Vagina (tissue), 2 donors: ENCODE data around the gene C2CD2. TPM values are rescaled to one million over a fixed set of nuclear protein-coding genes. Genes with fewer than 3 reads are reported as not detected.

Source experiments
- DNase-seq, 2 donors: peaks; one replicate each; pipeline ENCODE4 v3.0.0-alpha.2; 2017; ENCODE audit errors: extremely low spot score in 2 of 2
- H3K27ac ChIP-seq: fragments of 200-600 bp; sonication (generic); one replicate; pipeline ENCODE4 v1.5.1; 2019
- H3K27me3 ChIP-seq: fragments of 200-600 bp; sonication (generic); one replicate; pipeline ENCODE4 v1.5.1; 2019
- H3K36me3 ChIP-seq, 2 donors: fragments of 200-600 bp; sonication (generic); one replicate each; pipeline ENCODE4 v1.5.1; 2017 to 2019
- H3K4me1 ChIP-seq: fragments of 200-600 bp; sonication (generic); one replicate; pipeline ENCODE4 v1.5.1; 2019
- H3K4me3 ChIP-seq, 2 donors: fragments of 200-600 bp; sonication (generic); 1 replicate in 1 of 2; 2 replicates in 1 of 2; pipeline ENCODE4 v1.5.1; 2016 to 2019
- H3K9me3 ChIP-seq: fragments of 200-600 bp; sonication (generic); one replicate; pipeline ENCODE4 v1.5.1; 2019
- CTCF ChIP-seq, 3 experiments: fragments of 450-650 bp in 2 of 3; fragments of 200-600 bp in 1 of 3; sonication (generic) in 1 of 3; IDR thresholded peaks; one replicate each; pipeline ENCODE4 v1.5.1; 2017 to 2019; ENCODE audit warnings: antibody characterized with exemption in 3 of 3, mild to moderate bottlenecking in 2 of 3, moderate library complexity in 2 of 3
- POLR2A ChIP-seq, 2 donors: fragments of 450-650 bp; IDR thresholded peaks; one replicate each; pipeline ENCODE4 v1.6.1; 2017; ENCODE audit warnings: antibody characterized with exemption in 2 of 2, mild to moderate bottlenecking in 2 of 2, moderate library complexity in 2 of 2
- POLR2AphosphoS5 ChIP-seq, 2 donors: sonication (generic); formaldehyde crosslinking; IDR thresholded peaks; one replicate each; pipeline ENCODE4 v1.9.0; 2017; ENCODE audit warnings: antibody characterized with exemption in 2 of 2, mild to moderate bottlenecking in 2 of 2, low read depth in 1 of 2; ENCODE audit not compliant: insufficient read depth in 1 of 2
- intact Hi-C: fragments of 100-400 bp; cut with DNase I; formaldehyde crosslinking; loops from one replicate; pipeline ENCODE4 v1.15.1; 2023
- total RNA-seq: library from RNA; depleted of rRNA; stranded (reverse); fragments of >200 nt; gene quantifications from one replicate; pipeline ENCODE4 v1.2.3, GENCODE V29; 2016

C2CD2 gene
- total RNA-seq, 1 donor from 2014 or later, result 36.1 TPM

- Histone ChIP-seq H3K27me3 (no peaks in the 10 kb centered on the region), H3K9me3 (no peaks in the 10 kb centered on the region), H3K27ac (no peak overlapping the region), H3K36me3 (no peaks in the 10 kb centered on the region), H3K4me1 (peaks cover 6% of the 10 kb centered on the region), H3K4me3 (no peak overlapping the region)
- no peak for DNase-seq
- intact Hi-C loops, result no loop called here
- TF ChIP-seq POLR2AphosphoS5 (IDR thresholded peaks at IDR 0.05; ENCODE audit: insufficient read depth in 1 of 2, low read depth in 1 of 2) (no peak), POLR2A (IDR thresholded peaks at IDR 0.05) (no peak), CTCF (IDR thresholded peaks at IDR 0.05) (no peak)
Observed at GRCh38 chr21:41869771-41870170, 84.0 kb downstream of the C2CD2 start.

- Histone ChIP-seq H3K4me1 (peaks cover 13% of the 10 kb centered on the region), H3K27ac (no peak overlapping the region), H3K9me3 (no peaks in the 10 kb centered on the region), H3K27me3 (no peaks in the 10 kb centered on the region), H3K4me3 (no peak overlapping the region), H3K36me3 (no peaks in the 10 kb centered on the region)
- DNase-seq, result no peak
- no peak for TF ChIP-seq POLR2A (IDR thresholded peaks at IDR 0.05)
- no peak for TF ChIP-seq CTCF (IDR thresholded peaks at IDR 0.05)
- TF ChIP-seq POLR2AphosphoS5 (IDR thresholded peaks at IDR 0.05; ENCODE audit: insufficient read depth in 1 of 2, low read depth in 1 of 2), result no peak
- intact Hi-C loops, result no loop called here
Observed at GRCh38 chr21:41868062-41868710, 85.6 kb downstream of the C2CD2 start.

GRCh38 chr21:41867313-41867712 lies 86.5 kb downstream of the C2CD2 start:
- TF ChIP-seq POLR2A (IDR thresholded peaks at IDR 0.05) (no peak), CTCF (IDR thresholded peaks at IDR 0.05) (no peak), POLR2AphosphoS5 (IDR thresholded peaks at IDR 0.05; ENCODE audit: insufficient read depth in 1 of 2, low read depth in 1 of 2) (no peak)
- Histone ChIP-seq H3K4me3 (no peak overlapping the region), H3K9me3 (no peaks in the 10 kb centered on the region), H3K27me3 (no peaks in the 10 kb centered on the region), H3K4me1 (peaks cover 16% of the 10 kb centered on the region), H3K36me3 (no peaks in the 10 kb centered on the region), H3K27ac (no peak overlapping the region)
- intact Hi-C loops, result no loop called here
- no peak for DNase-seq

DNA sequence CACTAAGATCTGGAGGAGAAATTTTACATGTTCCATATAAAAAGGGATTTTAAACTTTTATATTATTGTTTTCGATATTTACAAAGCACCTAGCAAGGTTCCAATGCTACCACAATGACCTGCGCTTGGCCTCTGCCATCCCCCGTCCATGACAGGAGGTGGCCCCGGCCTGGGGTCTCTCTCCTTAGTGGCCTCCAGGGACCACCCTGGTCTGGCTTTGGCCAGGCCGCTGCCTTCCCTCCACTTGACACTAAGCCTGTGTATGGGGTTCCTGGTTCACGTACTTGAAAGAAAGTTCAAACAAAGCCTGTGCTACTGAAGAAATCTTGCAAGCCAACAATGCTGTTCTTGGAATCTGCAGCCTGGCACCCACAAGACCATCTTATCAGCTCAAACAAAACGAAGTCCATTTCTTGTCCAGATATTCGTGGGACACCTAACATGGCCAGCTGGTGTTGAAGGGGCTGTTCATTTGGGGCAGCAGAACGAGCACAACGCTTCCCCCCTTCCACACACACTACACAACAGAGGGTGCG lies 87.5 kb downstream of the C2CD2 start:
- DNase-seq, result no peak
- H3K36me3 ChIP-seq, result no peaks in the 10 kb centered on the region
- H3K27me3 ChIP-seq, result no peaks in the 10 kb centered on the region
- H3K27ac ChIP-seq, result no peak overlapping the region
- no peak for TF ChIP-seq CTCF (IDR thresholded peaks at IDR 0.05)
- no peak for TF ChIP-seq POLR2A (IDR thresholded peaks at IDR 0.05)
- no peak for TF ChIP-seq POLR2AphosphoS5 (IDR thresholded peaks at IDR 0.05; ENCODE audit: insufficient read depth in 1 of 2, low read depth in 1 of 2)
- no peak overlapping the region for H3K4me3 ChIP-seq
- H3K4me1 ChIP-seq, result peaks cover 16% of the 10 kb centered on the region
- H3K9me3 ChIP-seq, result no peaks in the 10 kb centered on the region
- intact Hi-C loops, result no loop called here

- Histone ChIP-seq H3K36me3 (no peaks in the 10 kb centered on the region), H3K9me3 (no peaks in the 10 kb centered on the region), H3K4me1 (peaks cover 16% of the 10 kb centered on the region), H3K27me3 (no peaks in the 10 kb centered on the region), H3K27ac (no peak overlapping the region), H3K4me3 (no peak overlapping the region)
- TF ChIP-seq POLR2A (IDR thresholded peaks at IDR 0.05), result no peak
- no peak for TF ChIP-seq POLR2AphosphoS5 (IDR thresholded peaks at IDR 0.05; ENCODE audit: insufficient read depth in 1 of 2, low read depth in 1 of 2)
- no peak for TF ChIP-seq CTCF (IDR thresholded peaks at IDR 0.05)
- no peak for DNase-seq
- intact Hi-C loops, result no loop called here
Observed at GRCh38 chr21:41865002-41865777, 88.6 kb downstream of the C2CD2 start.
